H9 (cell line): ENCODE measurements around the gene PRR3. TPM values are rescaled to one million over a fixed set of nuclear protein-coding genes. Genes with fewer than 3 reads are reported as not detected.

Experiments
- DNase-seq: peaks from one replicate; pipeline ENCODE4 v3.0.0-alpha.2; 2017
- H2AFZ ChIP-seq: one replicate; pipeline ENCODE4 v1.6.1; 2013; ENCODE audit warnings: mild to moderate bottlenecking, low read length, control low read depth, moderate library complexity
- H2AK5ac ChIP-seq: 2 replicates; pipeline ENCODE4 v1.6.1; 2013; ENCODE audit warnings: low read length, control low read depth, mixed read lengths; ENCODE audit not compliant: insufficient read length
- H2BK120ac ChIP-seq: one replicate; pipeline ENCODE4 v1.6.1; 2013; ENCODE audit warnings: low read depth, mild to moderate bottlenecking, low read length, control low read depth, inconsistent platforms; ENCODE audit not compliant: poor library complexity, severe bottlenecking
- H2BK12ac ChIP-seq: 2 replicates; pipeline ENCODE4 v1.6.1; 2013; ENCODE audit warnings: low read length, control low read depth, mixed read lengths, low read depth; ENCODE audit not compliant: insufficient read length
- H2BK15ac ChIP-seq: 2 replicates; pipeline ENCODE4 v1.6.1; 2013; ENCODE audit warnings: low read depth, low read length, control low read depth
- H2BK20ac ChIP-seq: one replicate; pipeline ENCODE4 v1.6.1; 2013; ENCODE audit warnings: low read depth, mild to moderate bottlenecking, low read length, control low read depth, inconsistent platforms; ENCODE audit not compliant: poor library complexity, severe bottlenecking
- H2BK5ac ChIP-seq: 2 replicates; pipeline ENCODE4 v1.6.1; 2013; ENCODE audit warnings: low read length, control low read depth, mixed read lengths; ENCODE audit not compliant: insufficient read length
- H3K14ac ChIP-seq: 2 replicates; pipeline ENCODE4 v1.6.1; 2013; ENCODE audit warnings: low read length, control low read depth; ENCODE audit not compliant: insufficient read depth
- H3K18ac ChIP-seq: 2 replicates; pipeline ENCODE4 v1.6.1; 2013; ENCODE audit warnings: low read depth, mild to moderate bottlenecking, mixed read lengths, low read length, control low read depth; ENCODE audit not compliant: insufficient read length
- H3K23ac ChIP-seq: 2 replicates; pipeline ENCODE4 v1.6.1; 2013; ENCODE audit warnings: low read length, control low read depth, mixed read lengths, low read depth; ENCODE audit not compliant: insufficient read length
- H3K23me2 ChIP-seq: 2 replicates; pipeline ENCODE4 v1.6.1; 2013; ENCODE audit warnings: low read depth, mild to moderate bottlenecking, mixed read lengths, low read length, control low read depth; ENCODE audit not compliant: insufficient read length, poor library complexity, severe bottlenecking
- H3K27ac ChIP-seq: 2 replicates; pipeline ENCODE4 v1.5.1; 2013; ENCODE audit warnings: low read length, control low read depth, mixed read lengths, low read depth; ENCODE audit not compliant: insufficient read length
- H3K27me3 ChIP-seq: 2 replicates; pipeline ENCODE4 v1.6.1; 2013; ENCODE audit warnings: low read length, control low read depth, inconsistent platforms; ENCODE audit not compliant: insufficient read depth
- H3K4ac ChIP-seq: 2 replicates; pipeline ENCODE4 v1.6.1; 2013; ENCODE audit warnings: low read depth, mild to moderate bottlenecking, control low read depth, inconsistent platforms, low read length, moderate library complexity
- H3K4me1 ChIP-seq: 2 replicates; pipeline ENCODE4 v1.6.1; 2013; ENCODE audit warnings: low read length, control low read depth, inconsistent platforms; ENCODE audit not compliant: insufficient read depth
- H3K4me2 ChIP-seq: 2 replicates; pipeline ENCODE4 v1.6.1; 2013; ENCODE audit warnings: low read length, control low read depth, mixed read lengths; ENCODE audit not compliant: insufficient read length, insufficient read depth
- H3K56ac ChIP-seq: 2 replicates; pipeline ENCODE4 v1.6.1; 2013; ENCODE audit warnings: low read depth, mild to moderate bottlenecking, mixed read lengths, low read length, control low read depth; ENCODE audit not compliant: insufficient read length
- H3K79me1 ChIP-seq: 2 replicates; pipeline ENCODE4 v1.6.1; 2013; ENCODE audit warnings: low read depth, mild to moderate bottlenecking, moderate library complexity, low read length, control low read depth, inconsistent platforms; ENCODE audit not compliant: insufficient read depth, poor library complexity, severe bottlenecking
- H3K79me2 ChIP-seq: 2 replicates; pipeline ENCODE4 v1.6.1; 2013; ENCODE audit warnings: low read length, control low read depth, inconsistent platforms; ENCODE audit not compliant: insufficient read depth
- H3K9ac ChIP-seq: 2 replicates; pipeline ENCODE4 v1.6.1; 2013; ENCODE audit warnings: low read length, control low read depth, mixed read lengths; ENCODE audit not compliant: insufficient read length; ENCODE audit errors: extremely low read depth
- H3K9me3 ChIP-seq: one replicate; pipeline ENCODE4 v1.6.1; 2013; ENCODE audit warnings: low read depth, low read length, inconsistent platforms; ENCODE audit not compliant: control insufficient read depth
- H3T11ph ChIP-seq: one replicate; pipeline ENCODE4 v1.6.1; 2013; ENCODE audit warnings: mild to moderate bottlenecking, low read length, control low read depth, inconsistent platforms
- H4K20me1 ChIP-seq: one replicate; pipeline ENCODE4 v1.6.1; 2013; ENCODE audit not compliant: control insufficient read depth, insufficient read length, insufficient read depth
- H4K5ac ChIP-seq: 2 replicates; pipeline ENCODE4 v1.6.1; 2013; ENCODE audit warnings: low read depth, mild to moderate bottlenecking, mixed read lengths, low read length, control low read depth; ENCODE audit not compliant: insufficient read length
- H4K8ac ChIP-seq: replicated peaks from 2 replicates; pipeline ENCODE4 v1.6.1; 2013; ENCODE audit warnings: low read length, control low read depth, mixed read lengths, low read depth; ENCODE audit not compliant: insufficient read length
- H4K91ac ChIP-seq: 2 replicates; pipeline ENCODE4 v1.6.1; 2013; ENCODE audit warnings: low read depth, mild to moderate bottlenecking, moderate library complexity, mixed read lengths, low read length, control low read depth; ENCODE audit not compliant: insufficient read length
- H3K27ac Mint-ChIP-seq, 3 experiments: 2 replicates in 2 of 3; 3 replicates in 1 of 3; pipeline ENCODE4 v1.8.0; 2020 to 2021; ENCODE audit warnings: mixed read lengths in 3 of 3, mild to moderate bottlenecking in 1 of 3, moderate library complexity in 1 of 3
- H3K27me3 Mint-ChIP-seq: 2 replicates; pipeline ENCODE4 v1.8.0; 2021; ENCODE audit warnings: low read depth, mild to moderate bottlenecking, moderate library complexity, mixed read lengths
- H3K36me3 Mint-ChIP-seq, 3 experiments: 2 replicates in 2 of 3; 3 replicates in 1 of 3; pipeline ENCODE4 v1.8.0; 2020 to 2021; ENCODE audit warnings: low read depth in 3 of 3, mixed read lengths in 3 of 3; ENCODE audit not compliant: insufficient read depth in 1 of 3
- H3K4me1 Mint-ChIP-seq, 2 experiments: 2 replicates each; pipeline ENCODE4 v1.8.0; 2020; ENCODE audit warnings: mixed read lengths in 2 of 2
- H3K4me3 Mint-ChIP-seq, 2 experiments: 2 replicates in 1 of 2; 3 replicates in 1 of 2; pipeline ENCODE4 v1.8.0; 2020 to 2021; ENCODE audit warnings: mild to moderate bottlenecking in 2 of 2, mixed read lengths in 2 of 2, moderate library complexity in 1 of 2
- H3K9me3 Mint-ChIP-seq, 2 experiments: 2 replicates in 1 of 2; 3 replicates in 1 of 2; pipeline ENCODE4 v1.8.0; 2020; ENCODE audit warnings: mild to moderate bottlenecking in 2 of 2, mixed read lengths in 2 of 2, moderate library complexity in 1 of 2
- CTCF ChIP-seq: fragments of 200-600 bp; sonication (generic); conservative IDR thresholded peaks from 3 replicates; pipeline ENCODE4 v1.8.0; 2021; ENCODE audit warnings: antibody characterized with exemption, mild to moderate bottlenecking
- WGBS: extraction: QIAGEN DNeasy Blood & Tissue Kit; methylation state at CpG from one replicate; pipeline ENCODE4 v1.1.7; 2013; ENCODE audit warnings: missing lambda C conversion rate, low lambda C conversion rate, mixed read lengths; ENCODE audit not compliant: insufficient read length; ENCODE audit errors: extremely low coverage; 5-methylcytosine and 5-hydroxymethylcytosine counted together
- total RNA-seq: library from RNA; stranded (reverse); gene quantifications from 2 replicates; pipeline ENCODE4 v1.2.1, GENCODE V29; 2021

The PRR3 gene
- total RNA-seq, 1 experiment from 2014 or later: 17.0 TPM

GRCh38 chr6:30530014-30530413 is 27.1 kb upstream of the PRR3 start:
- H3K79me1 ChIP-seq: no peaks in the 10 kb centered on the region
- no peaks in the 10 kb centered on the region for H3K27me3 ChIP-seq
- DNase-seq: no peak
- no peak overlapping the region for H3K9ac ChIP-seq
- H2BK15ac ChIP-seq: no peak overlapping the region
- no peak overlapping the region for H3K56ac ChIP-seq
- no peak overlapping the region for H2BK12ac ChIP-seq
- no peaks in the 10 kb centered on the region for H3K23me2 ChIP-seq
- H3K36me3 Mint-ChIP-seq: no peaks in the 10 kb centered on the region
- H4K91ac ChIP-seq: no peak overlapping the region
- no peak overlapping the region for H2AK5ac ChIP-seq
- H3K9me3 Mint-ChIP-seq: peaks cover 0 to 1% of the 10 kb centered on the region in 2 experiments; a peak in 3 of 5 replicates
- H4K5ac ChIP-seq: no peak overlapping the region
- peaks cover 0 to 5% of the 10 kb centered on the region in 2 experiments; a peak in 2 of 4 replicates for H3K4me1 Mint-ChIP-seq
- no peak overlapping the region for H2BK5ac ChIP-seq
- H4K20me1 ChIP-seq: no peaks in the 10 kb centered on the region
- H3K27ac ChIP-seq: no peak overlapping the region
- no peak overlapping the region for H2BK20ac ChIP-seq
- H4K8ac ChIP-seq: no peak overlapping the region
- H3K4me1 ChIP-seq: no peaks in the 10 kb centered on the region
- H3K18ac ChIP-seq: no peak overlapping the region
- no peak overlapping the region for H3K4ac ChIP-seq
- H3K4me3 Mint-ChIP-seq: no peak overlapping the region
- WGBS: no CpG with 5 or more reads among the region's 2 CpGs
- no peaks in the 10 kb centered on the region for H3K79me2 ChIP-seq
- no peaks in the 10 kb centered on the region for H3K9me3 ChIP-seq
- H3K4me2 ChIP-seq: no peak overlapping the region
- TF ChIP-seq CTCF: no peak
- no peak overlapping the region for H2AFZ ChIP-seq
- H3K27ac Mint-ChIP-seq: no peak overlapping the region
- H3T11ph ChIP-seq: no peak overlapping the region
- no peak overlapping the region for H2BK120ac ChIP-seq
- H3K23ac ChIP-seq: no peak overlapping the region
- H3K27me3 Mint-ChIP-seq: peaks cover 11% of the 10 kb centered on the region
- H3K14ac ChIP-seq: no peak overlapping the region
